SK-N-SH treated with all-trans-retinoic acid at 6 μM for 48 hours (cell line): ENCODE data around the gene EHD4.

Experiments
- ATAC-seq: fragments of 200-7000 bp; cut with Tn5 transposase; 3 replicates; pipeline ENCODE4 v1.9.1; 2020; ENCODE audit warnings: mild to moderate bottlenecking, moderate library complexity
- ARNTL ChIP-seq: fragments of 450-650 bp; formaldehyde crosslinking; IDR thresholded peaks from 2 replicates; pipeline ENCODE4 v1.5.0; 2020; ENCODE audit warnings: low read depth, mild to moderate bottlenecking, moderate library complexity, borderline replicate concordance
- BACH2 ChIP-seq: fragments of 250-450 bp; sonication (Bioruptor Pico); IDR thresholded peaks from 2 replicates; pipeline ENCODE4 v1.9.0; 2021; ENCODE audit warnings: mild to moderate bottlenecking, borderline replicate concordance
- CREB5 ChIP-seq: fragments of 250-450 bp; sonication (Bioruptor Pico); IDR thresholded peaks from 2 replicates; pipeline ENCODE4 v1.5.1; 2020; ENCODE audit warnings: low read depth, mild to moderate bottlenecking, moderate library complexity
- CSDC2 ChIP-seq: fragments of 250-450 bp; sonication (Bioruptor Pico); IDR thresholded peaks from 2 replicates; pipeline ENCODE4 v1.5.0; 2020; ENCODE audit warnings: mild to moderate bottlenecking, moderate library complexity
- ESRRG ChIP-seq: fragments of 250-450 bp; sonication (Bioruptor Pico); IDR thresholded peaks from 2 replicates; pipeline ENCODE4 v1.6.1; 2021; ENCODE audit warnings: mild to moderate bottlenecking
- ISL1 ChIP-seq: fragments of 250-450 bp; sonication (Bioruptor Pico); IDR thresholded peaks from 2 replicates; pipeline ENCODE4 v2.1.2; 2022; ENCODE audit warnings: mild to moderate bottlenecking, moderate library complexity
- OSR1 ChIP-seq: fragments of 250-450 bp; sonication (Bioruptor Pico); IDR thresholded peaks from 2 replicates; pipeline ENCODE4 v1.8.0; 2022; ENCODE audit warnings: moderate library complexity, mild to moderate bottlenecking, inconsistent platforms
- PATZ1 ChIP-seq: fragments of 250-450 bp; sonication (Bioruptor Pico); IDR thresholded peaks from 2 replicates; pipeline ENCODE4 v1.8.0; 2020; ENCODE audit warnings: mild to moderate bottlenecking, moderate library complexity, borderline replicate concordance
- POU6F1 ChIP-seq: fragments of 250-450 bp; sonication (Bioruptor Pico); IDR thresholded peaks from 2 replicates; pipeline ENCODE4 v1.8.0; 2021; ENCODE audit warnings: low read depth, mild to moderate bottlenecking, moderate library complexity, borderline replicate concordance
- PPARA ChIP-seq: fragments of 250-450 bp; sonication (Bioruptor Pico); IDR thresholded peaks from 2 replicates; pipeline ENCODE4 v1.5.0; 2020; ENCODE audit warnings: mild to moderate bottlenecking, borderline replicate concordance
- RARB ChIP-seq: fragments of 250-450 bp; sonication (Bioruptor Pico); IDR thresholded peaks from 2 replicates; pipeline ENCODE4 v1.8.0; 2021; ENCODE audit warnings: mild to moderate bottlenecking, moderate library complexity
- SNAI2 ChIP-seq: fragments of 250-450 bp; sonication (Bioruptor Pico); IDR thresholded peaks from 2 replicates; pipeline ENCODE4 v1.5.0; 2020; ENCODE audit warnings: mild to moderate bottlenecking, moderate library complexity
- TCF4 ChIP-seq: fragments of 250-450 bp; sonication (Bioruptor Pico); IDR thresholded peaks from 2 replicates; pipeline ENCODE4 v1.8.0; 2021; ENCODE audit warnings: mild to moderate bottlenecking, moderate library complexity, borderline replicate concordance
- TOX ChIP-seq: fragments of 250-450 bp; sonication (Bioruptor Pico); IDR thresholded peaks from 2 replicates; pipeline ENCODE4 v1.8.0; 2021; ENCODE audit warnings: mild to moderate bottlenecking, moderate library complexity, borderline replicate concordance
- ZC3H10 ChIP-seq: fragments of 250-450 bp; sonication (Bioruptor Pico); IDR thresholded peaks from 2 replicates; pipeline ENCODE4 v1.5.1; 2021; ENCODE audit warnings: mild to moderate bottlenecking, moderate library complexity
- ZFP3 ChIP-seq: fragments of 250-450 bp; sonication (Bioruptor Pico); IDR thresholded peaks from 2 replicates; pipeline ENCODE4 v1.5.0; 2020; ENCODE audit warnings: mild to moderate bottlenecking, moderate library complexity
- ZFP30 ChIP-seq: fragments of 450-650 bp; formaldehyde crosslinking; IDR thresholded peaks from 2 replicates; pipeline ENCODE4 v1.5.0; 2022; ENCODE audit warnings: mild to moderate bottlenecking, moderate library complexity
- ZNF565 ChIP-seq: fragments of 450-650 bp; formaldehyde crosslinking; conservative IDR thresholded peaks from 2 replicates; pipeline ENCODE4 v1.5.0; 2020; ENCODE audit warnings: low read depth, mild to moderate bottlenecking, moderate library complexity
- ZNF70 ChIP-seq: fragments of 450-650 bp; formaldehyde crosslinking; IDR thresholded peaks from 2 replicates; pipeline ENCODE4 v1.5.0; 2020; ENCODE audit warnings: mild to moderate bottlenecking, moderate library complexity
- ZNF8 ChIP-seq: fragments of 450-650 bp; formaldehyde crosslinking; IDR thresholded peaks from 2 replicates; pipeline ENCODE4 v1.5.0; 2020; ENCODE audit warnings: mild to moderate bottlenecking, moderate library complexity
- TF ChIP-seq, protein P1 (sequence below): fragments of 250-450 bp; sonication (Bioruptor Pico); IDR thresholded peaks from 2 replicates; pipeline ENCODE4 v1.5.1; 2021; ENCODE audit warnings: mild to moderate bottlenecking, moderate library complexity

Gene EHD4

DNA sequence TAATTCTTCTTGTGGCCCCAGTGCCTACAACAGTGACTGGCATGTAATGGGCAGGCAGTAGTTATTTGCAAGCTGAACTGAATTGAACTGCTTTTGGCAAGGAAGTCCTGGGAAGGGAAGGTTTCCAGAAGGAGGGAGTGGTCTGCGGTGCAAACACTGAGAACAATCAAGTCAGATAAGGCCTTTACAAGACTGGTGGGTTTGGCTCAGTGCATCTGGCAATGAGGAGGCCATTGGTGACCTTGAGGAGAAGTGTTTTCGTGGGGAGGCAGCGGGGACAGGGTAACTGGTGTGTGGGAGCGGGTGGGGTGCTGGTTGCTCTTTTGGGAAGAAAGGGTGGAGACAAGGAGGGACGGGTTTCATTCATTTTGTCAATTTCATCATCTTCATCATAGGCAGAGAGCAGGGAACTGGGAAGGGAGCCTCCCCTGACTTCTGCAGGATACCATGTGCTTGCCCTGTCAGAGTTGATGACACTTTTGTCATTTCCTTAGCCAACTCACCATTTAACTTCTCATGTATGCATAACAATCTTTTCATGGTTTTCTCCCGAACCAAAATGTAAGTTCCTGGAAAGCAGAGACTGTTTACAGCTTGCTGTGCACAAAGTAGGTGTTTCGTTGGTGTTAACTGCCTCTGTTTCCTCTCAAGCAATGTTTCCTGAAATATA lies 8.4 kb upstream of the EHD4 start:
- ATAC-seq: no peak
- TF ChIP-seq ZFP3 (CRISPR knock-in tag): no peak
- TF ChIP-seq ZNF8: no peak
- no peak for TF ChIP-seq OSR1 (CRISPR knock-in tag)

GRCh38 chr15:41979493-41980266 lies 7.3 kb upstream of the EHD4 start:
- no peak for TF ChIP-seq OSR1 (CRISPR knock-in tag)
- no peak for ATAC-seq

DNA sequence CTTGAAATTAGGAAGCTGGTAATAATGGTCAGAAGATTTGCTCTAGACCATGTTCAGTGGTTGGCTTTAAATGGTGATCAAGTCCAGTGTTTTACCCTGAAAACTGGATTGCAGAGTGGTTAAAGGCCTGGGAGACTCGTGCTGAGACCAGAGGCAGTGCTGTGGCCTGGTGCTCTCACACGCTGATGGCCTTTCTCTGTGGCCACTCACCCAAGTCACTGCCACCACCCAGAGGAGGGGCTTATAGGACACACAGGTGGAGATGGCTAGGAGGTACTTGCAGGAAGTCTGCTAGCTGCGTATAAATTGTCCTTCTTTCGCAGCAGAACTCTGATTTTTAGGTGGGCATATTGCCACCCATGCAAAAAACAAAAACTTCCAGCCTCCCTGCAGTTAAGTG lies 6.2 kb upstream of the EHD4 start:
- ATAC-seq: no peak
- no peak for TF ChIP-seq ARNTL (CRISPR knock-in tag)
- TF ChIP-seq TOX (CRISPR knock-in tag): no peak
- no peak for TF ChIP-seq CSDC2 (CRISPR knock-in tag)
- TF ChIP-seq ESRRG (CRISPR knock-in tag): no peak
- TF ChIP-seq SNAI2 (CRISPR knock-in tag): no peak
- TF ChIP-seq ZNF565 (CRISPR knock-in tag): no peak
- no peak for TF ChIP-seq PPARA (CRISPR knock-in tag)
- TF ChIP-seq BACH2 (CRISPR knock-in tag): no peak
- no peak for TF ChIP-seq TCF4 (CRISPR knock-in tag)
- TF ChIP-seq CREB5 (CRISPR knock-in tag): no peak
- TF ChIP-seq ZC3H10 (CRISPR knock-in tag): no peak
- no peak for TF ChIP-seq ISL1
- no peak for TF ChIP-seq RARB (CRISPR knock-in tag)
- TF ChIP-seq ZNF70 (CRISPR knock-in tag): no peak
- no peak for TF ChIP-seq POU6F1 (CRISPR knock-in tag)
- TF ChIP-seq, protein P1, sequence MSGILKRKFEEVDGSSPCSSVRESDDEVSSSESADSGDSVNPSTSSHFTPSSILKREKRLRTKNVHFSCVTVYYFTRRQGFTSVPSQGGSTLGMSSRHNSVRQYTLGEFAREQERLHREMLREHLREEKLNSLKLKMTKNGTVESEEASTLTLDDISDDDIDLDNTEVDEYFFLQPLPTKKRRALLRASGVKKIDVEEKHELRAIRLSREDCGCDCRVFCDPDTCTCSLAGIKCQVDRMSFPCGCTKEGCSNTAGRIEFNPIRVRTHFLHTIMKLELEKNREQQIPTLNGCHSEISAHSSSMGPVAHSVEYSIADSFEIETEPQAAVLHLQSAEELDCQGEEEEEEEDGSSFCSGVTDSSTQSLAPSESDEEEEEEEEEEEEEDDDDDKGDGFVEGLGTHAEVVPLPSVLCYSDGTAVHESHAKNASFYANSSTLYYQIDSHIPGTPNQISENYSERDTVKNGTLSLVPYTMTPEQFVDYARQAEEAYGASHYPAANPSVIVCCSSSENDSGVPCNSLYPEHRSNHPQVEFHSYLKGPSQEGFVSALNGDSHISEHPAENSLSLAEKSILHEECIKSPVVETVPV (CRISPR knock-in tag): no peak
- TF ChIP-seq OSR1 (CRISPR knock-in tag): no peak
- TF ChIP-seq ZFP3 (CRISPR knock-in tag): no peak
- no peak for TF ChIP-seq PATZ1 (CRISPR knock-in tag)

GRCh38 chr15:41977757-41978383 lies 5.5 kb upstream of the EHD4 start:
- TF ChIP-seq ZFP30: no peak
- no peak for TF ChIP-seq CREB5 (CRISPR knock-in tag)
- TF ChIP-seq ISL1: no peak
- TF ChIP-seq POU6F1 (CRISPR knock-in tag): no peak
- no peak for TF ChIP-seq ZNF8
- ATAC-seq: no peak
